CD4-positive, alpha-beta T cell treated with Interleukin-12 subunit alpha and Interleukin-12 subunit beta, for 1 hour (primary cell): ENCODE measurements around the gene RANBP3.

Experiments
- DNase-seq: peaks from one replicate; pipeline ENCODE4 v3.0.0-alpha.2; 2020

Gene RANBP3

GRCh38 chr19:5947435-5947834, 30.5 kb downstream of the RANBP3 start:
- no peak for DNase-seq

GRCh38 chr19:5943623-5944022, 34.3 kb downstream of the RANBP3 start:
- DNase-seq: no peak

- DNase-seq: no peak
Observed at GRCh38 chr19:5943045-5943444, 34.9 kb downstream of the RANBP3 start.

GRCh38 chr19:5941673-5942072, 36.3 kb downstream of the RANBP3 start:
- DNase-seq: no peak

DNA sequence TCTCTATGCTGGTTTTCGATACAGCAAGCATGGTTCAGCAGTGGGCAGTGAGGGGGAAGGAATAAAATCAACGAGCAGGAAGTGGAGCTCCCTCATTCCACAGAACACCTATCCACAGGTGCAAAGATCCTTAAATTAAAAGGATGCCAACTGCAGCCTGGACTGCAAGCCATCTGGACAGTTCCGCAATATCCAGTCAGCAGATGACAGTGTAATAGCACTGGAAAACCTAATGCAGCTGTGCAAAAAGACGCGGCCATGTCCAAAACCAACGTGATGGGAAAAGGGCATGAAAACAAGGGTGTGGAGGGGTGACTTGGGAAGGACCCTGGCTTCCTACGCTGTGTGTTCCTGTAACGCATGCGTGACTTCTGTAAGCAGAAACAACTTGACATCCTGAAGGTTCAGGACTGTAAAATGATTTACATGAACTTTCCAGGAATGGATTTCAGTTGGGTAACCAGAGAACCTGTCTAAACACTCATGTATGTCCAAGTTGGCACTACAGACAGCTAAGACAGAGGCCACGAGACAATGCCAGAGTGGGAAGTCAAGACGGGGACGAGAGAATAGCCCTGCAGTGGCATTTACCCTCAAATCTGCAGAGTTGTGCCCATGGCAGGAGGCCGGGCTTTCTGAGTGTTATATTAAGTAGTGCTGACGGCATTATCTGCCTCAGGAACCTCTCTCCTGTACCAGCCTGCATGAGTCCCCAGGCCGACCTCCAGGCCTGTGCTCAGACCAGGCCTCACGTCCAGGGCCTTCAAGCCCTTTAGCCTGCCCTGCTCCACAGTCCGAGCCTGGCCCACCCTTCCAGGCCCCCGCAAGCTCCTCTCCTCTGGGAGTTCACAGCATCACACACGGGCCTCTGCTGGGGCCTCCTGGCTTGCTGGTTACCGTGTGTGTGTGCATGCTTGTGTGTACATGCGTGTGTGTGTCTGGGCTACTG, 37.4 kb downstream of the RANBP3 start:
- no peak for DNase-seq

GRCh38 chr19:5937550-5937949, 40.4 kb downstream of the RANBP3 start:
- DNase-seq: no peak

DNA sequence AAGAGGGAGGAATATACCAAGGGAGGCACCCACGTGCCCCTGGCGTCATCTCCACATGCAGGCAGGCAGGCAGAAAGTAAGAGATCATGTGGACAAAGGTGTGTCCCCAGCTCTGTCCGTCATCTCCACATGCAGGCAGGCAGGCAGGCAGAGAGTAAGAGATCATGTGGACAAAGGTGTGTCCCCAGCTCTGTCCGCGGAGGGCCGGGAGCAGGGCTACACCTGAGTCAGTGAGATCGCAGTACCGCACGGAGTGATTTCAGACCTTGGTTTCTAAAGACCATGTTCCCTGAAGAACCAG, 41.7 kb downstream of the RANBP3 start:
- DNase-seq: no peak

GRCh38 chr19:5935473-5936291, 42.3 kb downstream of the RANBP3 start:
- no peak for DNase-seq

DNA sequence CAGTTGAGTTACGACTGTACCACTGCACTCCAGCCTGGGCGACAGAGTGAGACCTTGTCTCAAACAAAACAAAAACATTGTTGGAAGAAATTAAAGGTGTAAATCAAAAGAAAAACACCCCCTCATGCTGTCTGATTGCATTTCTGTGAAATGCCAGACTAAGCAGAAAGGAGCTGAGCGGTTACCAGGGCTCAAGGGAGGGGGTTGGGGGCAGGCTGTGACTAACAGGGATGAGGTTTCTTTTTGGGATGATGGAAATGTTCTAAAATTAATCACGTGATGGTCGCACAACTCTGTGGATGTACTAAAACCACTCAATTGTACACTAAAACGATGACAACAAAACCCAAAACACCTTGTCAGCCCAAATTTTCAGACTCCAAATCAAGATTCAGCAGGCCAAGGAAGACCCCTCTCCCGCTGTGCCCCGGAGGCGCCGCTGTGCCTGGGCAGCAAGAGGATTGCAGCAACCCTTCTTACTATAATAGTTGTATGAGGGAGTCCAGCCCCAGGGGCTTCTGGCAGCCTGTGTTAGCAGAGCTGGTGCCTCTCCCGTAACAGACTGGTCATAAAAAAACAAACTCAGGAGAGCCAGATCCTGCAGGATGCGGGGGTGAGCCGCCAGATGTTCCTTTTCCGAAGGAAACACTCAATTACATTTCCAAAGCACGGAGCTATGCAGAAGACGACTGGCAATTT, 43.0 kb downstream of the RANBP3 start:
- DNase-seq: no peak

GRCh38 chr19:5934069-5934401, 43.9 kb downstream of the RANBP3 start:
- no peak for DNase-seq

DNA sequence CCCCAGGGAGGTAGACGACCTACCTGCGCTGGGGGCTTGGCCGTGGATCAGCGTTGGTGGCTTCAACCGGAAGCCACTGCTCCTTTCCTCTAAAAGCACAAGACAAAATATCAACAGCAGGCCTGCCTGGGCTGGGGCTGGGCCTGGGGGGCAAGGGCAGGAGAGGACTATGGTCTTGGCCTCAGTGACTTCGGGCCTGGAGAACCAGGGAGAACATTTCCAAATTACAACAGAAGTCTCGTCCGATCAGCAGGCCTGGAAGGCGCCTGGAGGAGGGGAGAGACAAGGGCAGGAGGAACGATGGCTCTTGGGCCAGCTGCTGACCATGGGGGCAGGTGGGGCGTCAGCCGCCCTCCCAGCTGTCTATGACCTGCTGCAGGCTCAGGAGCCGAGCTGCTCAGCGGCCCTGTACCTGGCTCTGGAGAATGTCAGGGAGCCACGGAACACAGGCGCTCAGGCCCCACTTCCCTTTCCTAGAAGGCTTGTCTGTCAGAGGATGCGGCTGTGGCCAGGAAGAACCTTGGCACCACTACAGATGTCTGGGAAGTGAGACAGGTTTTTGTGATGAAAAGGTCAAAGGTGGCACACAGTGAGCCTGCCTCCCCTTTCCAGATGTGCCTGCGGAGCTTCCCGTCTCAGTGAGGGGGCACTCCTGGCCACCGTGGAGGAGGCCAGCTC, 44.4 kb downstream of the RANBP3 start:
- DNase-seq: no peak

DNA sequence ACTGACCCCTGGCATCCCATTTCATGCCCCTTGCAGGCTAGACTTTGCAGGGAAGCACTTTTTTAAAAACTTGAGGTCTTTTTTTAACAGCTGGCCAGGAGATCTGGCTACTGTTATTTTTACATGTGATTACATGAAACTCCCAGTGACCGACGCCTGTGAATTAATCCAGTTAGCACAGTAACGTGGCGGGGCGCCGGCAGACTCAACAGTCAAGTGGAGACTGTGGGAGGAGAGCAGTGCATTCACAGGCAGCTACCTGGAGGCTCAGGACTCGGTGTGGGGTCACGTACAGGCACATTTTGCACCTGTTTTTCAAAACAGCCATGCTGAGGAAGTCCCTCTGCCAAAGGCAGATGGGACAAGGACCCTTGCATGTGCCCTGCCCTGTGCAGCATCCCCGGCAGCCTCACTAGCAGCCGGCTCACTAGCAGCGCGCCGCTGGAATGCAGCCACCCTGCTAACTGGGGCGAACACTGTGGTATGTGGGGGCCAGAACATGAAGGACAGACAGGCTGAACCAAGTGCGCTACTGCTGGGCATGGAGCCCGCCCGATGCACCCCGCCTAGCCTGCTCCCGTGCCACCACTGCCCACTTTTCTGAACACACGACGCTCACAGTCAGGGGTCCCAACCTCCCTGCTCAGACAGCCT, 45.2 kb downstream of the RANBP3 start:
- DNase-seq: no peak

DNA sequence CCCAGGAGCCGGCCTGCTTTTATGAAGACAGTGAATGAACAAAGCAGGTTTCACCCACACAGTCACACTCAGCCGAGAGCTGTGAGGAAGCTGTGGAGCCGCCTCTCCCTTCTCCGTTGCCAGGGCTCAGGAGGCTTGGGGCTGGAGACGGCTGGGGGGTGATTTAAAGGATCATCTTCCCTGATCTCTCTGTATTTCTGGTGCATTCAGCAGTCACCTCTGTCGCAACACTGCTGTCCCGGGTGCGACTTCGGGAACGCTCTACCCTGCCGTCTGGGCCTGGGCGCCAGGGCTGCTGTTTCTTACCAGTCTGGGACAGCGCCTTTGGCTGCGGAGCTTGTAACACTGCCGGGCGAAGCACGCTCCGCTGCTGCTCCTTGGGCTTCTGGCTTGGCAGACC, 45.8 kb downstream of the RANBP3 start:
- no peak for DNase-seq

DNA sequence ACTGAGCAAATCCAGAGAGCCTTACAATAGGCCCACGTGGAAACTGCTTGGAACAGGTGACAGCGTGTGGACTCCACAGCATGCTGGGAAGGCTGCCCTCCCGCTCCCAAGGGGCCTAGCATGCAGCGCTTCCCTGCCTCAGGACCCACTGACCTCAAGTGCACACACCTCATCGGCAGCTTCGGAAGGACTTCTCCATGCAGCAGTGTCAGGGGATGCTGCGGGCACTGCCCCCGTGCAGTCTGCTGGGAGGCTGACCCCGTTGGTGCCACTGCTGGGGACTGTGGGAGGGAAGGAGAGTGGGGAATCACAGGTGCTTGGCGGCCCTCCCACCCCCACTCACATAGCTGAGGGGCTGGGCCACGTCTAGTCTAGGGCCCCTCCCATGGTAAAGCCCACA, 46.7 kb downstream of the RANBP3 start:
- no peak for DNase-seq

GRCh38 chr19:5929625-5930024, 48.3 kb downstream of the RANBP3 start:
- no peak for DNase-seq

- no peak for DNase-seq
Observed at GRCh38 chr19:5929179-5929578, 48.8 kb downstream of the RANBP3 start.

- no peak for DNase-seq
Observed at GRCh38 chr19:5927441-5927821, 50.5 kb downstream of the RANBP3 start.

- DNase-seq: no peak
Observed at GRCh38 chr19:5926641-5927440, 51.1 kb downstream of the RANBP3 start.

DNA sequence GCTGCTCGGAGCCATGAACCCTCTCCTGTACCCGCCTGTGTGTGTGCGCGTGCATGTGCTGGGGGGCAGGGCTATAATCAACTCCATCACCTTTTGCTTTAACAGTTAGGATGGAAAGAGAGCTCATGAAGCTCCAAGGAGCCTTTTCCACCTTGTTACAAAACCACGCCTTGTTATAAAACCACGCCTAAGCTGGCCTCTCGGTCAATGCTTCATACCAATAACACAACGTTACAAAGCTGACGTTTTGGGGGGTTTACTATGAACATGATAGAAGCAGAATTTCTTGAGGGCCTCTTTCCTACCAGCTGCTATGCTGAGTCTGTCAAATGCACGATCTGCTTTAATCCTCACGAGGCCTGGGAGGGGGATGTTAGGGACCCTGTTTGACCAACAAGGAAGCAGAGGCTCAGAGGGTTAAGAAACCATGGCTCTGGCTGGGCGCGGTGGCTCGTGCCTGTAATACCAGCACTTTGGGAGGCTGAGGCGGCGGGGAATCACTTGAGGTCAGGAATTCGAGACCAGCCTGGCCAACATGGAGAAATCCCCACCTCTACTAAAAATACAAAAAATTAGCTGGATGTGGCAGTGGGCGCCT, 52.0 kb downstream of the RANBP3 start:
- no peak for DNase-seq

- no peak for DNase-seq
Observed at GRCh38 chr19:5923356-5923755, 54.6 kb downstream of the RANBP3 start.

DNA sequence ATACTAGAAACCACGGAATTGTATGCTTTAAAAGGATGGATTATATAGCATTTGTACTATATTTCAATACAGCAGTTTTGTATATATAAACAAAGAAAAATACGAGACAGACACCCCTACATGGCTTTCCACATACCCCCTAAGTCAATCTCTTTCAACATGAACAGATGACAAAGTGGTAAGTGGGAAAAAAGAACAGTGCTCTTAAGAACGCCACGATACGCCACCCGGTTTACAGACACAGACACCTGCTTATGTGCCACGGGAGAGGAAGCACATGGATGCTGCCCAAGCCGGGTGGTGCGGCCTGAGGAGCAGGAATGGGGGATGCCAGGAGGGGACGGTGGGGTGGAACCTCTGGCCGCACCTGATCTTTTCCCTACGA, 55.8 kb downstream of the RANBP3 start:
- DNase-seq: no peak
